ENCODE data around the gene CD226.

GRCh38 chr18:69853051-69853450 lies 94.6 kb downstream of the CD226 start:
- no peak for TF ChIP-seq POLR2A (IDR thresholded peaks at IDR 0.05)
- TF ChIP-seq CTCF (IDR thresholded peaks at IDR 0.05) = no peak
- no peak for TF ChIP-seq POLR2AphosphoS5 (IDR thresholded peaks at IDR 0.05)

All from suprapubic skin (tissue), 4 donors.